H9 (cell line): ENCODE results near the gene CDH4. TPM values are rescaled to one million over a fixed set of nuclear protein-coding genes. Genes with fewer than 3 reads are reported as not detected.

Source experiments
- DNase-seq: peaks from one replicate; pipeline ENCODE4 v3.0.0-alpha.2; 2017
- H2AFZ ChIP-seq: one replicate; pipeline ENCODE4 v1.6.1; 2013; ENCODE audit warnings: mild to moderate bottlenecking, low read length, control low read depth, moderate library complexity
- H2AK5ac ChIP-seq: 2 replicates; pipeline ENCODE4 v1.6.1; 2013; ENCODE audit warnings: low read length, control low read depth, mixed read lengths; ENCODE audit not compliant: insufficient read length
- H2BK120ac ChIP-seq: one replicate; pipeline ENCODE4 v1.6.1; 2013; ENCODE audit warnings: low read depth, mild to moderate bottlenecking, low read length, control low read depth, inconsistent platforms; ENCODE audit not compliant: poor library complexity, severe bottlenecking
- H2BK12ac ChIP-seq: 2 replicates; pipeline ENCODE4 v1.6.1; 2013; ENCODE audit warnings: low read length, control low read depth, mixed read lengths, low read depth; ENCODE audit not compliant: insufficient read length
- H2BK15ac ChIP-seq: 2 replicates; pipeline ENCODE4 v1.6.1; 2013; ENCODE audit warnings: low read depth, low read length, control low read depth
- H2BK20ac ChIP-seq: one replicate; pipeline ENCODE4 v1.6.1; 2013; ENCODE audit warnings: low read depth, mild to moderate bottlenecking, low read length, control low read depth, inconsistent platforms; ENCODE audit not compliant: poor library complexity, severe bottlenecking
- H2BK5ac ChIP-seq: 2 replicates; pipeline ENCODE4 v1.6.1; 2013; ENCODE audit warnings: low read length, control low read depth, mixed read lengths; ENCODE audit not compliant: insufficient read length
- H3K14ac ChIP-seq: 2 replicates; pipeline ENCODE4 v1.6.1; 2013; ENCODE audit warnings: low read length, control low read depth; ENCODE audit not compliant: insufficient read depth
- H3K18ac ChIP-seq: 2 replicates; pipeline ENCODE4 v1.6.1; 2013; ENCODE audit warnings: low read depth, mild to moderate bottlenecking, mixed read lengths, low read length, control low read depth; ENCODE audit not compliant: insufficient read length
- H3K23ac ChIP-seq: 2 replicates; pipeline ENCODE4 v1.6.1; 2013; ENCODE audit warnings: low read length, control low read depth, mixed read lengths, low read depth; ENCODE audit not compliant: insufficient read length
- H3K23me2 ChIP-seq: 2 replicates; pipeline ENCODE4 v1.6.1; 2013; ENCODE audit warnings: low read depth, mild to moderate bottlenecking, mixed read lengths, low read length, control low read depth; ENCODE audit not compliant: insufficient read length, poor library complexity, severe bottlenecking
- H3K27ac ChIP-seq: 2 replicates; pipeline ENCODE4 v1.5.1; 2013; ENCODE audit warnings: low read length, control low read depth, mixed read lengths, low read depth; ENCODE audit not compliant: insufficient read length
- H3K27me3 ChIP-seq: 2 replicates; pipeline ENCODE4 v1.6.1; 2013; ENCODE audit warnings: low read length, control low read depth, inconsistent platforms; ENCODE audit not compliant: insufficient read depth
- H3K4ac ChIP-seq: 2 replicates; pipeline ENCODE4 v1.6.1; 2013; ENCODE audit warnings: low read depth, mild to moderate bottlenecking, control low read depth, inconsistent platforms, low read length, moderate library complexity
- H3K4me1 ChIP-seq: 2 replicates; pipeline ENCODE4 v1.6.1; 2013; ENCODE audit warnings: low read length, control low read depth, inconsistent platforms; ENCODE audit not compliant: insufficient read depth
- H3K4me2 ChIP-seq: 2 replicates; pipeline ENCODE4 v1.6.1; 2013; ENCODE audit warnings: low read length, control low read depth, mixed read lengths; ENCODE audit not compliant: insufficient read length, insufficient read depth
- H3K56ac ChIP-seq: 2 replicates; pipeline ENCODE4 v1.6.1; 2013; ENCODE audit warnings: low read depth, mild to moderate bottlenecking, mixed read lengths, low read length, control low read depth; ENCODE audit not compliant: insufficient read length
- H3K79me1 ChIP-seq: 2 replicates; pipeline ENCODE4 v1.6.1; 2013; ENCODE audit warnings: low read depth, mild to moderate bottlenecking, moderate library complexity, low read length, control low read depth, inconsistent platforms; ENCODE audit not compliant: insufficient read depth, poor library complexity, severe bottlenecking
- H3K79me2 ChIP-seq: 2 replicates; pipeline ENCODE4 v1.6.1; 2013; ENCODE audit warnings: low read length, control low read depth, inconsistent platforms; ENCODE audit not compliant: insufficient read depth
- H3K9ac ChIP-seq: 2 replicates; pipeline ENCODE4 v1.6.1; 2013; ENCODE audit warnings: low read length, control low read depth, mixed read lengths; ENCODE audit not compliant: insufficient read length; ENCODE audit errors: extremely low read depth
- H3K9me3 ChIP-seq: one replicate; pipeline ENCODE4 v1.6.1; 2013; ENCODE audit warnings: low read depth, low read length, inconsistent platforms; ENCODE audit not compliant: control insufficient read depth
- H3T11ph ChIP-seq: one replicate; pipeline ENCODE4 v1.6.1; 2013; ENCODE audit warnings: mild to moderate bottlenecking, low read length, control low read depth, inconsistent platforms
- H4K20me1 ChIP-seq: one replicate; pipeline ENCODE4 v1.6.1; 2013; ENCODE audit not compliant: control insufficient read depth, insufficient read length, insufficient read depth
- H4K5ac ChIP-seq: 2 replicates; pipeline ENCODE4 v1.6.1; 2013; ENCODE audit warnings: low read depth, mild to moderate bottlenecking, mixed read lengths, low read length, control low read depth; ENCODE audit not compliant: insufficient read length
- H4K8ac ChIP-seq: replicated peaks from 2 replicates; pipeline ENCODE4 v1.6.1; 2013; ENCODE audit warnings: low read length, control low read depth, mixed read lengths, low read depth; ENCODE audit not compliant: insufficient read length
- H4K91ac ChIP-seq: 2 replicates; pipeline ENCODE4 v1.6.1; 2013; ENCODE audit warnings: low read depth, mild to moderate bottlenecking, moderate library complexity, mixed read lengths, low read length, control low read depth; ENCODE audit not compliant: insufficient read length
- H3K27ac Mint-ChIP-seq, 3 experiments: 2 replicates in 2 of 3; 3 replicates in 1 of 3; pipeline ENCODE4 v1.8.0; 2020 to 2021; ENCODE audit warnings: mixed read lengths in 3 of 3, mild to moderate bottlenecking in 1 of 3, moderate library complexity in 1 of 3
- H3K27me3 Mint-ChIP-seq: 2 replicates; pipeline ENCODE4 v1.8.0; 2021; ENCODE audit warnings: low read depth, mild to moderate bottlenecking, moderate library complexity, mixed read lengths
- H3K36me3 Mint-ChIP-seq, 3 experiments: 2 replicates in 2 of 3; 3 replicates in 1 of 3; pipeline ENCODE4 v1.8.0; 2020 to 2021; ENCODE audit warnings: low read depth in 3 of 3, mixed read lengths in 3 of 3; ENCODE audit not compliant: insufficient read depth in 1 of 3
- H3K4me1 Mint-ChIP-seq, 2 experiments: 2 replicates each; pipeline ENCODE4 v1.8.0; 2020; ENCODE audit warnings: mixed read lengths in 2 of 2
- H3K4me3 Mint-ChIP-seq, 2 experiments: 2 replicates in 1 of 2; 3 replicates in 1 of 2; pipeline ENCODE4 v1.8.0; 2020 to 2021; ENCODE audit warnings: mild to moderate bottlenecking in 2 of 2, mixed read lengths in 2 of 2, moderate library complexity in 1 of 2
- H3K9me3 Mint-ChIP-seq, 2 experiments: 2 replicates in 1 of 2; 3 replicates in 1 of 2; pipeline ENCODE4 v1.8.0; 2020; ENCODE audit warnings: mild to moderate bottlenecking in 2 of 2, mixed read lengths in 2 of 2, moderate library complexity in 1 of 2
- CTCF ChIP-seq: fragments of 200-600 bp; sonication (generic); conservative IDR thresholded peaks from 3 replicates; pipeline ENCODE4 v1.8.0; 2021; ENCODE audit warnings: antibody characterized with exemption, mild to moderate bottlenecking
- WGBS: extraction: QIAGEN DNeasy Blood & Tissue Kit; methylation state at CpG from one replicate; pipeline ENCODE4 v1.1.7; 2013; ENCODE audit warnings: missing lambda C conversion rate, low lambda C conversion rate, mixed read lengths; ENCODE audit not compliant: insufficient read length; ENCODE audit errors: extremely low coverage; 5-methylcytosine and 5-hydroxymethylcytosine counted together
- total RNA-seq: library from RNA; stranded (reverse); gene quantifications from 2 replicates; pipeline ENCODE4 v1.2.1, GENCODE V29; 2021

The CDH4 gene
- total RNA-seq, 1 experiment from 2014 or later, result 3.0 TPM

DNA sequence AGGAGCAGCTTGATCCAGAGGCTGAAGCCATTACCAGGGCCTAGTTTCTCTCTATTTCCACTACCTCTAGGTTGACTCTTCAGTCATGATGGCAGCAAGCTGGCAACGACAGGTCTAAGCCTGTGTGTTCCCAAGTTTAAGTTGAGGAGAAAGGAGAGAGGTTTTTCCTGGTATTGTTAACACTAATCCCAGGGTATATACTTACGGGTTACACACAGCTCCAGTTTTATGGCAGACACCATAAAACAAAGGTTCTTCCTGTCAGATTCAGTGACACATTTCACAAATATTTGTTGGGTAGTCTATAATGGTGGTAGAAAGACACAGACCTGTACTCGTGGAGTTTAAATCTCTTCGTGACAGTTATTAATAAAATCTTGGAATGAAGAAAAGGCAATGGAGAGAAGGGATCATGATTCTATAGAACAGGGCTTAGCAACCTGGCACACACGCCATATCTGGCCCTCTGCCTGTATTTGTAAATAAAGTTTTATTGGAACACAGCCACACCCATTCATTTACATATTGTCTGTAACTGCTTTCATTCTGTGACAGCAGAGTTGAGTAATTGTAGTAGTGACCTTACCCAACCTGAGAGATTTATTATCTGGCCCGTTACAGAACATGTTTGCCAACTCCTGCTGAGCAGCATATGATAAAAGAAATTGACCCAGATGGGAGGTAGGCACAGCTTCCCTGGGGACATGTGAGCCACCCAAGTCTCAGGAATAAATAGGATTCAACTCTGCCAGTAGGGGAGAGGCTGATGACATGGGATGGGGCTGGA, 323.3 kb downstream of the CDH4 start:
- Histone ChIP-seq H4K20me1 (no peaks in the 10 kb centered on the region), H3K56ac (no peak overlapping the region), H3K79me1 (no peaks in the 10 kb centered on the region), H4K5ac (no peak overlapping the region), H3K27ac (no peak overlapping the region), H2BK20ac (no peak overlapping the region), H3K4ac (no peak overlapping the region), H2BK12ac (no peak overlapping the region), H2BK120ac (no peak overlapping the region), H3K9ac (no peak overlapping the region), H3K18ac (no peak overlapping the region), H2AFZ (no peak overlapping the region), H3T11ph (no peak overlapping the region), H3K14ac (no peak overlapping the region), H2AK5ac (no peak overlapping the region), H3K79me2 (no peaks in the 10 kb centered on the region), H4K91ac (no peak overlapping the region), H3K4me1 (no peaks in the 10 kb centered on the region), H3K9me3 (no peaks in the 10 kb centered on the region), H3K23me2 (no peaks in the 10 kb centered on the region), H3K23ac (no peak overlapping the region), H3K27me3 (peaks cover 2% of the 10 kb centered on the region; the same call in 1 of the 2 replicates), H2BK15ac (no peak overlapping the region), H4K8ac (no peak overlapping the region), H2BK5ac (no peak overlapping the region), H3K4me2 (no peak overlapping the region)
- Mint-ChIP-seq H3K27ac (no peak overlapping the region; a peak in 1 of 7 replicates), H3K4me1 (peaks cover 5 to 6% of the 10 kb centered on the region in 2 experiments), H3K36me3 (no peaks in the 10 kb centered on the region; a peak in 2 of 7 replicates), H3K4me3 (no peak overlapping the region; a peak in 1 of 5 replicates), H3K27me3 (peaks cover 19% of the 10 kb centered on the region), H3K9me3 (no peaks in the 10 kb centered on the region; a peak in 1 of 5 replicates)
- no peak for TF ChIP-seq CTCF
- no CpG with 5 or more reads among the region's 6 CpGs for WGBS
- no peak for DNase-seq
